Activated naive CD4-positive, alpha-beta T cell treated with anti-CD3 and anti-CD28 coated beads for 36 hours (primary cell): ENCODE measurements around the gene PIK3C3. TPM values are rescaled to one million over a fixed set of nuclear protein-coding genes. Genes with fewer than 3 reads are reported as not detected.

Experiments used
- CTCF ChIA-PET: fragments of 350-600 bp; sonication (Branson Sonifier 250); formaldehyde crosslinking; loops from one replicate; lab custom pipeline; 2021; ENCODE audit warnings: antibody characterized with exemption; lab: Charles Lee
- DNase-seq: peaks from one replicate; pipeline ENCODE4 v3.0.0-alpha.2; 2020
- H3K27ac Mint-ChIP-seq: one replicate; pipeline ENCODE4 v1.8.0; 2021; ENCODE audit warnings: mild to moderate bottlenecking, mixed read lengths
- H3K27me3 Mint-ChIP-seq: one replicate; pipeline ENCODE4 v1.8.0; 2021; ENCODE audit warnings: low read depth, mixed read lengths
- H3K36me3 Mint-ChIP-seq: one replicate; pipeline ENCODE4 v1.8.0; 2021; ENCODE audit warnings: low read depth, mixed read lengths
- H3K4me1 Mint-ChIP-seq: one replicate; pipeline ENCODE4 v1.8.0; 2021; ENCODE audit warnings: low read depth, mixed read lengths
- H3K4me3 Mint-ChIP-seq: one replicate; pipeline ENCODE4 v1.8.0; 2021; ENCODE audit warnings: mild to moderate bottlenecking, moderate library complexity, mixed read lengths
- H3K9me3 Mint-ChIP-seq: one replicate; pipeline ENCODE4 v1.8.0; 2021; ENCODE audit warnings: mixed read lengths
- intact Hi-C: fragments of 100-400 bp; cut with micrococcal nuclease; formaldehyde crosslinking; loops from one replicate; pipeline ENCODE4 v1.15.1; 2023
- total RNA-seq, 2 experiments: library from RNA; stranded (reverse); gene quantifications; one replicate each; pipeline ENCODE4 v1.2.3, GENCODE V29; 2021

PIK3C3 gene
- total RNA-seq, 2 experiments from 2014 or later, result 35.3 to 35.4 TPM

DNA sequence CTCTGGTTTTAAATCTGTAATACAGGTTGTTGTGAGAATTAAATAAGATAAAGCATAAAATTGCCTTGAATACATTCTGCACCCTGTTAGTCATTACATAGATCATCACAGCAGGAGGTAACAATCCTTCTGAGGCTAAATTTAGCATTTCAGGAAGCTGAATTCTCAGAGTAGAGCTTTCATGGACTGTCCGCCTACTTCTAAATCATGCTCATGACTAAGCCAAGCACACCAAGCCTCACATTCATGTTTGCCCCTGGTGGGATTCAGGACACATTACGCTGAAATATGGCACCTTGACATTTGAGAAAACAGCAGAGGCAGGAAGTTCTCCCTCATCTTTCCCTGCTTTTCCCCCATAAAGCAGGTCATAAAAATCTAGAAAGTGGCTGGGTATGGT is 16.6 kb upstream of the PIK3C3 start:
- CTCF ChIA-PET, result no interaction called here
- Mint-ChIP-seq H3K36me3 (no peaks in the 10 kb centered on the region), H3K27me3 (peaks cover 30% of the 10 kb centered on the region), H3K9me3 (peaks cover under 1% of the 10 kb centered on the region), H3K4me3 (no peak overlapping the region), H3K27ac (no peak overlapping the region), H3K4me1 (peaks cover 7% of the 10 kb centered on the region)
- no peak for DNase-seq
- intact Hi-C loops, result no loop called here

DNA sequence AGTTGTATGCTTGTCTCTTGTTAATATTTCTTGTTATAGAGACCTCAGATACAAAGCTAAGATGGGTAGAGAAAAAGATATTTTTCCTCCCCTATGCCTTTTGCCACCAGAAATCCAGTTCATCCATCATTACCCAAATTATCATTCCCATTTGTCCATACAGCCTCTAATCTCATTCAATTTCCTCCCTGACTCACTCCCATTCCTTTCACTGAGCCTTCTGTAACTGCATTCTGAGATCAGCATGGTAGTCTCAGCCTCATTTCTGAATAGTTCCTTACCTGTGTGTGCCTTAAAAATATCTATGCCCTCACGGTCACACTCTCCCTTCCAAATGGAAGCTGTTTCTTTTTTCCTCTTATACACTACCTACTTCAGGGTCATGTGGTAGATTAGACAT is 15.7 kb upstream of the PIK3C3 start:
- no peaks in the 10 kb centered on the region for H3K36me3 Mint-ChIP-seq
- no peak for DNase-seq
- H3K4me1 Mint-ChIP-seq, result peaks cover 7% of the 10 kb centered on the region

DNA sequence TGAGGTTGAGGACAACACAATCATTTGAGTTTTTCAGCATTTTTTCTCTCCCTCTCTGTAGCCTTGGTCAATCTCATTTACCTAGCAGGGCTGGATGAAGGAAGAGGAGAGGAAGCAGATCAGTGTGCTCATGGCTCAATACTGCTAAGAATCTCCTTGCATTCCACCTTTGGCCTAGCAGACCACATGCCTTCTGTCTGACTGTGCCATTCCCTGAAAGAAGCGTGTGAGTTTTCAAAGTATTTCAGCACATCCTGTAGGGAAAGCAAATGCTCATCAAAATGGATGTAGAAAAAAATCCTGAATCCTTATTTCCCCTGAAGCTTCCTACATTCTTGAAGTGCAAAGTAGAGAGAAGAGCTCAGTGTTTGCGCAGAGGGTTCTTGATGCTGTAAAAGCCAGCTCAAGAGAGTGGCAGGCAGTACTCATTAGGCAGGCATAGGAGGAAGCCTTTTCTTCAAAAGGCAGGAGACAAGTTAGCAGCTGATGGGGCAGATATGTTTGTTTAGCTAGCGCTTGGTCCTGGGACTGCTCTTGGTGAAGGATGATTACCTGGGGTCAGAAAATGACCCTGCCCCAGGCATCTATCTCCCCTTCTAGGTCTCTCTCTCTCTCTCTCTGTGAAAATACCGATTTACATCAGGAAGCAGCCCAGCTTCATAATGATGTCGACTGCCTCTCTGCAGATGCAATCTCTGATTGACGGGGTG is 14.4 kb upstream of the PIK3C3 start:
- CTCF ChIA-PET, result interaction anchor here (0.9 kb wide), 1 partner anchor 87 kb away, joined by 6 read pairs; no protein-coding TSS in a partner anchor
- peaks cover 7% of the 10 kb centered on the region for H3K4me1 Mint-ChIP-seq
- H3K36me3 Mint-ChIP-seq, result no peaks in the 10 kb centered on the region
- intact Hi-C loops, result no loop called here
- no peaks in the 10 kb centered on the region for H3K9me3 Mint-ChIP-seq
- H3K27ac Mint-ChIP-seq, result no peak overlapping the region
- DNase-seq, result no peak
- peaks cover 36% of the 10 kb centered on the region for H3K27me3 Mint-ChIP-seq
- H3K4me3 Mint-ChIP-seq, result no peak overlapping the region

More for the DNA sequence above, 15.7 kb upstream of the PIK3C3 start:
- Mint-ChIP-seq H3K27ac (no peak overlapping the region), H3K9me3 (no peaks in the 10 kb centered on the region), H3K27me3 (peaks cover 29% of the 10 kb centered on the region), H3K4me3 (no peak overlapping the region)
- intact Hi-C loops, result no loop called here
- CTCF ChIA-PET, result no interaction called here

DNA sequence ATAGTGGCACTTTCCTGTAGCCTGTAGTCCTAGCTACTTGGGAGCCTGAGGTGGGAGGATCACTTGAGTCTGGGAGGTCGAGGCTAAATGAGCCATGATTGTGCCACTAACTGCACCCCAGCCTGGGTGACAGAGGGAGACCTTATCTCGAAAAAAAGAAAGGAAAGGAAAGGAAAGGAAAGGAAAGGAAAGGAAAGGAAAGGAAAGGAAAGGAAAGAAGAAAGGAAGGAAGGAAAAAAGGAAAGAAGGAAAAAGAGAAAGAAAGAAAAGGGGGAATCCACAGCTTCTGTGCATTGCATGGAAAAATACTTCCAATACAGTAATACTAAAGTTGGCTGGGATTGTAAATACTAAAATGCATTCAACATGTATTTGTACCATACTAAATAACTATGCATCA is 12.8 kb upstream of the PIK3C3 start:
- Mint-ChIP-seq H3K9me3 (no peaks in the 10 kb centered on the region), H3K4me3 (no peak overlapping the region), H3K27me3 (peaks cover 36% of the 10 kb centered on the region), H3K27ac (no peak overlapping the region), H3K36me3 (no peaks in the 10 kb centered on the region), H3K4me1 (peaks cover 8% of the 10 kb centered on the region)
- intact Hi-C loops, result no loop called here
- no peak for DNase-seq
- CTCF ChIA-PET, result interaction anchor here (0.6 kb wide), 1 partner anchor 236 kb away, joined by 4 read pairs; no protein-coding TSS in a partner anchor

DNA sequence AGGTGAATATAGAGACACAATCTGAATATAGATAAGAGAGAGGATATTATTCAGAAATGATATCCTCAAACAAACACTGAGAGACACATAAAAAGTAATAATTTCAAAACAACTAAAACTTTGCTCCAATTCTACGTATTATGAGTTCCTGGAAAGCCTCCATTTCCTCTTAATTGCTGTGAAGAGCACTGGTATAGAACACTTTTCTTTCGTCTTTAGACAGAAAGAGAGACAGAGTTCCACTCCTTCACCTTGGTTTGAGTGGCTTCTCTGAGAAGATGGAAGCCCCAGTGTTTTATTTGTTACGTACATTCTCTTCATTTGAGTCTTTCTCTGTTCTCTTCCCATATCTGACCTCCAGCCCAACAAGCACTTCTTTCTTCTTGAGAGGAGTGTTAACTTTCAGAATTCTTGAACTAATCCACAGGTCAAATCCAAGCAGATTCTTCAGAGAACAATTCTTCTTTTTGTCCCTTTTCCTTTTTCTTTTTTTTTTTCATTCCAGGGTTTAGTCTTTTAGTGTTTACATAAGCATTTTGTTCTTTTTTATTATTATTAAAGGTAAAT is 6.4 kb upstream of the PIK3C3 start:
- Mint-ChIP-seq H3K4me1 (peaks cover 17% of the 10 kb centered on the region), H3K9me3 (no peaks in the 10 kb centered on the region), H3K4me3 (no peak overlapping the region), H3K36me3 (no peaks in the 10 kb centered on the region), H3K27me3 (peaks cover 15% of the 10 kb centered on the region), H3K27ac (no peak overlapping the region)
- CTCF ChIA-PET, result no interaction called here
- DNase-seq, result no peak
- intact Hi-C loops, result no loop called here

DNA sequence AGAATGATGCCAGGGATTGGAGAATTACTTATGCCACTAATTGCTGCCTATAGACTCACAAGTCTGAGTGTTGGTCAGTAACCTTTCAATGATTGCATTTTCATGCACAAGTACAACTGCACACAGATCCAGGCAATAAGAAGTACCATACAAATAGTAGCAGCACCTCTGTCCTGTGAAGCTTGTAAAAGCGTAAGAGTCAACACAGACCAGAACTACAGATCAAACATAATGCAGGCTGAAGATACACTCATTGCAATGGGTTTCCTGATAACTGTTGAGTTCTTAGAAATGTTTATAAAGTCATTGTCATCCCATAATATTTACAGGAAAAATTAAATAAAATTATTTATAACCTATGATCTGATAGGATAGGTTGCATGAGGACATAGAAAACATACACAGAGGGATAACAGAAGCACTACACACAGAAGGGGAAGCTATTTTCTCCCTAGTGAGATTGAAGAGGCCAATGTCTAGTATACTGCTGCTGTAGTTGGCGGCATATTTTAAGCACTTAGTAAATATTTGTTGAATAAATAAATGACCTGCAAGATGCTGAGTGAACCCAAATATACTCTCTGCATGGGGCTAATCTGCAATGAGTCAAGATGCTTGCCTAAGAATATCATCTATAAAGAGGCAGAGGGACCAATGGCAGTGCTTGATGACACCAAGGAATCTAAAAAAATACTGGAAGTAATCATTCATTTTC is 5.7 kb upstream of the PIK3C3 start:
- intact Hi-C loops, result no loop called here
- Mint-ChIP-seq H3K27me3 (peaks cover 11% of the 10 kb centered on the region), H3K36me3 (no peaks in the 10 kb centered on the region), H3K4me3 (no peak overlapping the region), H3K27ac (no peak overlapping the region), H3K9me3 (no peaks in the 10 kb centered on the region), H3K4me1 (peaks cover 17% of the 10 kb centered on the region)
- no peak for DNase-seq
- CTCF ChIA-PET, result no interaction called here

DNA sequence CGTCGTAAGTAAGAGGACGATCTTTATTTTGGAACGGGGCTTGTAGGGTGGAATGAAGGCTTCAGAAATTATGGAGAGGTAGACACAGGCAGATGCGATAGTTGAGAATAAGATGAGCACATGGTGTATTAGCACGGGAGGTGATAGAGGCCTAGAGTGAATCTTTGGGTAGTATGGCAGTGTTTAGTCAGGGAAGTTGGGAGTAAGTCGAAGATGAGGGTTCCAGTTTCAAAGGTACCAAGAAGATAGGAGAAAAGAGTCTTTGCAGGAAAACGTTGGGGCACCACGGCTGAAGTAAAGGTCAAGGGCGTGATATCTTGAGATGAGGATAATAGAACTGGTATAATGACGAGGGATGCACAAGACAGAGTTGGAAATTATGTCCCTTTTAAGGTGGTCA is 654 bp downstream of the PIK3C3 start:
- intact Hi-C loops, result loop anchor here (1.0 kb wide), 3 partner anchors 8 to 28 kb away; no protein-coding TSS in a partner anchor
- Mint-ChIP-seq H3K9me3 (no peaks in the 10 kb centered on the region), H3K36me3 (peaks cover 26% of the 10 kb centered on the region), H3K27me3 (no peaks in the 10 kb centered on the region), H3K4me1 (peaks cover 36% of the 10 kb centered on the region), H3K27ac (peak overlapping the region; percentile 97), H3K4me3 (peak overlapping the region; percentile 100)
- CTCF ChIA-PET, result interaction anchor here (0.7 kb wide), 1 partner anchor 16 kb away, joined by 3 read pairs; no protein-coding TSS in a partner anchor
- no peak for DNase-seq

DNA sequence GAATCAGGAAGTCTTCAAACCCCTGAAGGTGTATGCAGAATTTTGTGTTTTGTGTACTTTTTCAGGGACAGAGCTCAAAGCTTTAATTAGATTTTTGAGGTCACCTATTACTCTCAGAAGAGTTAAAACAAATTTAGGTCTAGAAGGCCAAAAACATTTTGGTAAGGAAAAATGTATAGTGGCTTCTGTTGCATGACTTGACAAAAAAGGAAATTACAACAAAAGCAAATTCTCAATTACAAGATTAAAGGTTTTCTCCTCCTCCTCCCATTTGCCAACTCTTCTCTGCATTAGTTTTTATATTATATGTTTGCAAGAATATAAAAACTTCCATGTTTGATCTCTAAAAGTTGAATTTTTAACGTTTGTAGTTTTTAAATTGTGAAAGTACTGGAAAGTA is 4.0 kb downstream of the PIK3C3 start:
- no peak overlapping the region for H3K4me3 Mint-ChIP-seq
- intact Hi-C loops, result no loop called here
- H3K27me3 Mint-ChIP-seq, result no peaks in the 10 kb centered on the region
- no peak overlapping the region for H3K27ac Mint-ChIP-seq
- peaks cover 45% of the 10 kb centered on the region for H3K4me1 Mint-ChIP-seq
- DNase-seq, result no peak
- CTCF ChIA-PET, result interaction anchor here (0.7 kb wide), 1 partner anchor 12 kb away, joined by 3 read pairs; no protein-coding TSS in a partner anchor
- H3K9me3 Mint-ChIP-seq, result no peaks in the 10 kb centered on the region
- H3K36me3 Mint-ChIP-seq, result peaks cover 33% of the 10 kb centered on the region

DNA sequence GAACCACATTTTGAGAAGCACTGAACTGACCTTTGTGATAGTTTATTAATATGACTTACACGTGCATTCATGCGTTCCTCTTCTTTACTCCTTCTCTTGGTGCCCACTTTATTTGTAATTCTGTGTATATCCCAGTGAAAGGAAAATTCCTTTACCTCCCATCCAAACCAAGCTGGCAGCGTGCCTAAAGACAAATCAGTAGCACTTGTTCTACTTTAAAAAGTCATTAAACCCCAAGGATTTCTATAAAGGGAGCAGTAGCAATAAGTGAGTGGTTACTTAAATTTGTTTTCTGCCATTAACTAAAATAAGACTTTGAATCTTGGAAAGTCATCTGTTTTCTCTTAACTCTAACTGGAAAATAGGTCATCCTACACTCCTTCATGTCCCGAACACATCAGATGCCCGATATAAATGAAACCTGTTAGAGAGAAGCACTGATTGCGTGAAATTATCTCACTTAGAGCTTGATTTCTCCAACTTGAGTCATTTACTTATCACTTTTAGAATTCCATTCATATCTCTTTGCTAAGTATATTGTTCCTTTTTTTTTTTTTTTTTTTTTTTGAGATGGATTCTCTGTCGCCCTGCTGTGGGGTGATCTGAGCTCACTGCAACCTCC is 10.7 kb downstream of the PIK3C3 start:
- Mint-ChIP-seq H3K27me3 (no peaks in the 10 kb centered on the region), H3K4me3 (no peak overlapping the region), H3K27ac (no peak overlapping the region), H3K9me3 (no peaks in the 10 kb centered on the region), H3K4me1 (peaks cover 32% of the 10 kb centered on the region), H3K36me3 (peaks cover 24% of the 10 kb centered on the region)
- CTCF ChIA-PET, result interaction anchor here (0.7 kb wide), 1 partner anchor 88 kb away, joined by 3 read pairs; no protein-coding TSS in a partner anchor
- intact Hi-C loops, result no loop called here
- no peak for DNase-seq

DNA sequence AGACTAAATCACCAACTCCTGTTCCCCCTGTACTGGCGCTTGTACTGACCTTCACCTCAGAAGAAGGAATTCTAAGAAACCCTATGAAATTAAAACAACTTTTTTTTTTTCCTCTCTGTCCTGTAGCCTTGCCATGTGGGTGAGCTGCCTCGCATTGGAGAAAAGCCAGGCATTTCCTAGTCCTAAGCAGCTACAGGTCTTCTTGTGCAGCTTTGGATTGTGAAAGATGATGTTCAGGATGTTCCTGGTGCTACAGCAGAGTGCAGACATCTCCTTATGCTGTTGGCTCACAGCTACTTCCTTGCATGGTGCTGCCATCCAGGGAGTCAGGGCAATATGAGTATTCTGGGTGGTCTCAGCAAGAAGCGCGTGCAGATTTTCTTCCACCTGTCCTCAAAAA is 11.9 kb downstream of the PIK3C3 start:
- H3K4me1 Mint-ChIP-seq, result peaks cover 29% of the 10 kb centered on the region
- intact Hi-C loops, result loop anchor here (1.0 kb wide), 1 partner anchor 12 kb away; the partner anchor contains the start of gene PIK3C3
- no peak overlapping the region for H3K27ac Mint-ChIP-seq
- DNase-seq, result no peak
- H3K9me3 Mint-ChIP-seq, result no peaks in the 10 kb centered on the region
- CTCF ChIA-PET, result interaction anchor here (0.7 kb wide), 1 partner anchor 144 kb away, joined by 3 read pairs; no protein-coding TSS in a partner anchor
- H3K27me3 Mint-ChIP-seq, result no peaks in the 10 kb centered on the region
- H3K4me3 Mint-ChIP-seq, result no peak overlapping the region
- peaks cover 22% of the 10 kb centered on the region for H3K36me3 Mint-ChIP-seq

DNA sequence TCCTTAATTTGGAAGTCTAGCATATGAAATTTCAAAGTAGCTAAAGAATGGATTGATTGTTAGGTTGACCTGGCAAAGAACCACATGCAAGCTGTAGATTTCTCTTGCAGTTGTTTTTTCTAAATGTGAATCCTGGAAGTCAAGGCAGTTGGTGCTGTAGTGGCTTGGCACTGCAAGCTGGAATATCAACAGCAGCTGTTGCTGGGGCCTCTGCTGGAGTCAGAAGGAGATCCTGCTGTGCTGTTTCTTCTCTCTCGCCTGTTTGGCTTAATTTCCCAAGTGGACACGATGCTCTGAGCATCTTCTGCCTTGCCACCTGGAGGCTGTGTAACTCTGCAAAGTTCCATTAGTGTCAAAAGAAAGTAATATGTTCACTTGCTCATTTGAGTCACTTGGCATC is 12.6 kb downstream of the PIK3C3 start:
- DNase-seq, result no peak
- Mint-ChIP-seq H3K27ac (no peak overlapping the region), H3K27me3 (no peaks in the 10 kb centered on the region), H3K4me1 (peaks cover 34% of the 10 kb centered on the region), H3K9me3 (no peaks in the 10 kb centered on the region), H3K36me3 (peaks cover 22% of the 10 kb centered on the region), H3K4me3 (no peak overlapping the region)
- intact Hi-C loops, result loop anchor here (1.0 kb wide), 1 partner anchor 12 kb away; the partner anchor contains the start of gene PIK3C3
- CTCF ChIA-PET, result interaction anchor here (1.4 kb wide), 1 partner anchor 16 kb away, joined by 3 read pairs; no protein-coding TSS in a partner anchor

DNA sequence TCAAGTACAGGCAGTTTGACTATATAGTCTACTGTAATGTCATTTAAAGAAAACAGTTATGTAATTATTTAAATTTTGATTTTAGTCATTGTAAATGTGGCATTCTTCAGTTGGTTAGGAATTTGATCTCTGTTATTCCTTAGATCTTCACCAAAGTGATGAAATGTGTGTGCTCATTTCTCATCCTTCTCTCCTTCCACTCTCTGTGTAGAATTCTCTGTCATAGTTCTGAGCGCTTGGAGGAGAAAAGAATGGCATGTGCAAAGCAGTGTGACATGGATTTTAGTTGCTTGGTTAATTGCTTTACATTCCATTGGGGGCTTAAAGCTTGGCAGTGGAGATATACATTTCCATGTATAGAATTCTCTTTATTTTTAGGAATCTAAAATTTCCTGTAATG is 14.8 kb downstream of the PIK3C3 start:
- Mint-ChIP-seq H3K27me3 (no peaks in the 10 kb centered on the region), H3K27ac (no peak overlapping the region), H3K36me3 (peaks cover 23% of the 10 kb centered on the region), H3K4me3 (no peak overlapping the region), H3K4me1 (peaks cover 44% of the 10 kb centered on the region), H3K9me3 (no peaks in the 10 kb centered on the region)
- CTCF ChIA-PET, result no interaction called here
- DNase-seq, result no peak
- intact Hi-C loops, result no loop called here
